ENCODE measurements around the gene CIB4.
"Not testable (repeated sequence)": the region's sequence is repeated elsewhere in the genome, so short reads cannot be mapped to it uniquely, and the experiment has no call there.

Gene CIB4

DNA sequence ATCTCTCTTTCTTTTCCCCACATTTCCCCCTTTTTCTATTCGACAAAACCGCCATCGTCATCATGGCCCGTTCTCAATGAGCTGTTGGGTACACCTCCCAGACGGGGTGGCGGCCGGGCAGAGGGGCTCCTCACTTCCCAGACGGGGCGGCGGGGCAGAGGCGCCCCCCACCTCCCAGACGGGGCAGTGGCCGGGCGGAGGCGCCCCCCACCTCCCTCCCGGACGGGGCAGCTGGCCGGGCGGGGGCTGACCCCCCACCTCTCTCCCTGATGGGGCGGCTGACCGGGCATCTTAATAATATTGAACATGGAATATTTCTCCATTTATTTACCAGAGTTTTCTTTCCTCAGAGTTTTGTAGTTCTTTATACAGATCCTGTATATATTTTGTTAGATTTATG lies 24.1 kb upstream of the CIB4 start:
- not testable (repeated sequence) for DNase-seq

DNA sequence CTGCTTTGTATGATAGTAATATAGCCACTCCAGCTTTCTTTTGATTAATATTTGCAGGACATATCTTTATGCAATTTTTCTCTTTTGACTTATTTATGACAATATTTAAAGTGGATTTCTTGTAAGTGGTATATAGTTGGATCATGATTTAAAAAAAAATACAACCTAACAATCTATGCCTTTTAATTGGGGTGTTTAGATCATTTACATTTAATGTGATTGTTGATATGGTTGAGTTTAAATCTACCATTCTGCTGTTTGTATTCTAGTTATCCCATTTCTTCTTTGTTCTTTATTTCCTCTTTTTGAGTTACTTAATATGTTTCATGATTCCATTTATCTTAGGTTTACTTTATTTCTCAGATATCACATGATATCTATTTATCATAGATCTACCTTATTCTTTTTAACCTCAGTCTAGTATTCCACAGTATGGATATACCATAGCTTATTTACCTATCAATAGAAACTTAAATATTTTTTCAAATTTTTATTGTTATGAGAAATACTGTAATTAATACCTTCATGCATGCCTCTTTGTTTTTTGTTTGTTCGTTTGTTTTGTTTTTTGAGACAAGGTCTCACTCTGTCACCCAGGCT lies 19.3 kb upstream of the CIB4 start:
- no peak for DNase-seq

DNA sequence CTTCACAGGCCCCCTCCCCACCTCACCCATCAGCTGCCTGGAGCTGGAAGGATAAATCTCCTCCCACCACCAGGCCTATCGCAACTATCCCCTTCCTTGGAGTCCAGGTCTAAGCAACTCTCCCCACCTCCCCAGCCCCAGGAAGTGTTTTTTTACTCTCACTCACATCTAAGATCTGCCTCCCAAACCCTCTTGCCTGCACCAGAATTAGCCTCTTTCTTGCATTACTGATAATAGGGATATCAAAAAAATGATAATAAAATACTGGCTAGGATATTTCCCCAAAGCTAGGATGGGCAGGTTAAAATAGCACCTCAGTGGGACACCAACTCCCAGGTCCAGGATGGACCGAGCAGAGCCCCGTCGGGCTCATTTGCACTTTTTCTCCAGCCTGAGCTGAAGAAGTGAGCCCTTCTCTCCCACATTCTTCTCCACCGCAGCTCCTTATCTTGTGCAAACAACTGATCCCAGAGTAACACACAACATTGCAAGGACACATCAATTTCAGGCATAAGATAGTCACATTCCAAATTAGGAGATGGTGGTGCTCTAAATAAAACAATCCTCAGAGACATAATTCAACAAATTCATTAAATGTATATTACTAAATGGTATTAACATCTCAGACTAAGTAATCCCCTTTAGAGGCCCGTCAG lies 17.7 kb upstream of the CIB4 start:
- no peak for DNase-seq

DNA sequence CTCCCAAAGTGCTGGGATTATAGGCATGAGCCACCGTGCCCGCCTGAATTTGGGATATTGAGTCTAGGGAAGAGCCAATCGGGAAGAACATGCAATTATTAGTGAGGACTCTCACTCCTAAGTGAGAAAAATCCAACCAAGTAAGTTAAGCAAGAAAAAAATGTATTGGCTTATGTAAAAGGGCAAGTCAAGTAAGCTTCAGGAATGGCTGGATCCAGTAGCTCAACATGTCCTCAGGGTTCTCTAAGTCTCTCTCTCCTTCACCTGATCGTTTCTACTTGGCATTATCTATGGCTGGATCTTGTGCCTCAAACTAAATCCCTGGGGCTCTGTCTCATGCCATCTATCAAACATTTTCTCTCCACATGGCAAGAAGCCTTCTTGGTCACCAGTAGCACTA lies 16.1 kb upstream of the CIB4 start:
- no peak for DNase-seq

DNA sequence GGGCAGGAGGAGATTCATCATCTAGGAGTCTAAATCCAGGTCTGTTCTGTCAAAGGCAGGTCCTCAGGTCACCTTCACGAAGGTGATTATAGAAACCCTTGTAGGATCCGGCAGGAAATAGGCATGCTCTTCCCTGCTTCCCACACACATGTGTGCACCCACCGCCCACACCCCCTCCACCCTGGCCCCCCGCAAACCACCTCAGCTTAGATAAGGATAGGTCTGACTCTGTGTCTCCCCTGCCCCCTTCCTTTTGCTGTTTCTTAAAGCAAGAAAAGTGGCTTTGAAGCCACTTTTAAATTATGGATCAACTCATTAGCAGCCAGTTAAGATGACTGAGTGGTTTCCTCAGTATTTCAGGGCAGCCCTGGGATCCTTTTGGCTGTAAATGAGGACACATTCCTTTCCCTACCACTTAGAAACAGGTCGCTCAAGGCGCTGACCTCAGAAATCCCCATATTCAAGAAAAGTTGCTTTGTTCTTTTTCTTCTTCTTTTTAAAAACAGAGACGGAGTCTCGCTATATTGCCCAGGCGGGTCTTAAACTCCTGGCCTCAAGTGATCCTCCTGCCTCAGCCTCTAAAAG lies 14.5 kb upstream of the CIB4 start:
- DNase-seq: no peak

DNA sequence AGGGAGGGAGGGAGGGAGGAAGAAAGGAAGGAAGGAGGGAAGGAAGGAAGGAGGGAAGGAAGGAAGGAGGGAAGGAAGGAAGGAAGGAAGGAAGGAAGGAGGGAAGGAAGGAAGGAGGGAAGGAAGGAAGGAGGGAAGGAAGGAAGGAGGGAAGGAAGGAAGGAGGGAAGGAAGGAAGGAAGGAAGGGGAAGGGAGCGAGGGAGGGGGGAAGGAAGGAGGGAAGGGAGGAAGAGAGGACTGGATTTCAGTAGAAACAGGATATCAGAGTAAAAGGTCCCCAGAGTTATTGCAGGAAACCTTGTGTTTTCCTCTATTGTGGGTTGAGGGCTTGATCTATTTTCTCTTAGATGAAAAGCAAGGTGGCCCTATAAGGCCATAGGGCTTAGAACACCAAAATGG lies 14.0 kb upstream of the CIB4 start:
- DNase-seq: not testable (repeated sequence)

DNA sequence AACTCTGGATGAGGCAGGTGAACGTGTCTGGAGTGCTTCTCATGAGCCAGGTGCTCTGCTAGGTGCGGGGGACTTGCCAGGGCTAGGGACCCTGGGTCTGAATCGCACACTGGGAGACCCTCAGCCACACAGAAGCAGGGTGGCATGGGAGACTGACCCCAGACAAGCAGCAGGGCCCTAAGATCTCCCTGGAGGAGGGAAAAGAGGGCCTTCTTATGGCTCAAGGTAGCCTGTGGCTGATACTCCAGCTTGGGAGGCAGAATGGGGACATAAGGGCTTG lies 12.8 kb upstream of the CIB4 start:
- DNase-seq: no peak

DNA sequence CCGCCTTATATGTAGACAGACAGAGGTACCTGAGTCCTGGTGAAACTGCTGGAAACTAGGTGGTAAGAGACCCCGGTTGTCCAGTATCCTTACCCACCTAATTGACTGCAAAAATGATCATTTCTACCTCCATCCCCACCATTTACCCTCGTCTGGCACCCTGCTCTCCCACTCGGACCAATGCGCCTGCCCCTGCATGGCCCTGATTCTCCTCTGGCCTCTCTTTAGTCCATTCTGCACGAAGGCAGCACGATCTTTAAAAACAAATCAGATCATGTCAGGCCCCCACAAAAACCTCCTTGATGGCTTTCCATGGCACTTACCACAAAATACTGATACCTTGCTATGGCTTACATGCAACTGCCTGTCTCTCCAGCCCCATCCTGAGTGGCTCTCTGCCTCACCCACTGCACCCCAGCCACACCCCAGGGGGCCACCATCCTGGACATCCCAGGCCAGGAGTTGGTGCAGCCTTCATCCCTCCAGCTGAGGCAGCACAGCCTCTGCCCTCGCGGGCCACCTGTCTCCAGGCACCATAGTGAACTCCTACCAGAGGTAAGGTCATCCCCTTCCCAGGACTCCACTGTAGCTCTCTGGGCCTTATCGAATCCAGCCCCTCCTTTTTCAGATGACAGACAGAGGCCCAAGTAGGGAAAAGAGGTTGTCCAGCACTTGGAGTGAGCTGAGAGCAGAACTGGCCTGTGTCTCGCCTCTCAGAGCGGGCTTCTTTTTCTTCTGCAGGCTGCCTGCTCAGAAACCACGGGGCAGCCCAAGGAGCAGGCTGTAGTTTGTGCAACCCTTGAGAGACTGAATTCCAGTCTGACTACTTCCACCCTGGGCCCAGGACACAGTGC lies 12.3 kb upstream of the CIB4 start:
- no peak for DNase-seq

DNA sequence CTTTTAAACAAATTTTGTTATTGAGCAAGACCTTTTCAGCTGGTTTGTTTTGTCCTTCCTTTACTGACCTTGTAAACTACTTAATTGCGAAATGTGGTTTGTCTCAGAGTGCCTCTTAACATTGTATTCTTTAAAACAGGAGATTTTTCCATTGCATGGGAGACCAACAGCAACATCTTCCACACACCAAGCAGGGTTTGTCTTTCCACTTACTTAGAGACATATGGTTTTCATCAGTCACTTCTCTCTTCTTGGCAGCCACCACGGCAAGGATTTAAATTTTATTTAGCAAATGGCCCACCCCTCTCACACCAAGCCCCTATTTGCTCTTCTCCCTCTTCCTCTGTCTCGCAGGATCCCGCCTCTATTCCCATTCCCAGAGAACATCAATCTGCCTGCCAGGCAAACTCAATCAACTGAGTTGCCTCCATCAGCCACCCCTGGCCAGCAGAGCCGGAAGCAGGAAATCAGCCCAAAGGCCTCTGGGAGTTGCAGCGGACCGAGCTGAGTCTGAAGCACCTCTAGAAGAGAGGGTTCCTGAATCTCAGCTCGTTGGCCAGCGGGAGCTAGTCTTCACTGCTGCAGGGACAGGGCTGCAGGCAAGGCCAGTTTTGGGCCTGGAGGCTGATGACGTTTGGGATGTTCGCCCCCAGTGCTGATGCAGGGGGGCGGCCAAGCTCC lies 11.3 kb upstream of the CIB4 start:
- no peak for DNase-seq

DNA sequence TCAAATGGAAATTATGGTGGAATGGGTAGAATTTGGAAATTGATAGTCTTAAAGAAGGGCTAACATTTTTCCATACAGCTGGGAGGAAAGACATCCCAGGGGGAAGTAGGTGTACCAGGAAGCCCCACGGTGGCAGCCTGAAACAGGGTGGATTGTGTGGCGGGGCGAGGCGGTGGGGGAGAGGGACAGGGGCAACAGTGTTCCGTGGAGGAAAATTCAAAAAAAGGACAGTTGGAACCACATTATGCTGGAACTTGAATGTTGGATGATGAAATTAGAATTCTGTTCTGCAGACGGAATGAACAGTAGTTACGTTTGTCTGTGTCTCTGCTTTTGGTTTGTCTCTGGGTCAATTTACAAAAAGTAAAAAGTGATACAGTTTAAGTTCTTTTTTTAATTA lies 10.6 kb upstream of the CIB4 start:
- DNase-seq: no peak

DNA sequence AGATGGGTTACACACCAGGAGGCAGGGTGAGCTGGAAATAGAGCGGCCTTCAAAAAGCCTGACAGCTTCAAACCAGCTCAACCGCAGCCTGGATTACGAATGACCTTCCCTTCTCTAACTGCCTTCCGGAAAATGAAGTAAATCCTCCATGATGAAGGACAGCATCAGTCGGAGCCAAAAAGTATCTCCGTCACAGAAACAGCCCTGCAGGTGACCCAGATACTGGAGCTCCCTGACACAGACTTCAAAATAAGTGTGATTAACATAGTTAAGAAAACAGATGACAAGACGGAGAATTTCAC lies 10.3 kb upstream of the CIB4 start:
- no peak for DNase-seq

DNA sequence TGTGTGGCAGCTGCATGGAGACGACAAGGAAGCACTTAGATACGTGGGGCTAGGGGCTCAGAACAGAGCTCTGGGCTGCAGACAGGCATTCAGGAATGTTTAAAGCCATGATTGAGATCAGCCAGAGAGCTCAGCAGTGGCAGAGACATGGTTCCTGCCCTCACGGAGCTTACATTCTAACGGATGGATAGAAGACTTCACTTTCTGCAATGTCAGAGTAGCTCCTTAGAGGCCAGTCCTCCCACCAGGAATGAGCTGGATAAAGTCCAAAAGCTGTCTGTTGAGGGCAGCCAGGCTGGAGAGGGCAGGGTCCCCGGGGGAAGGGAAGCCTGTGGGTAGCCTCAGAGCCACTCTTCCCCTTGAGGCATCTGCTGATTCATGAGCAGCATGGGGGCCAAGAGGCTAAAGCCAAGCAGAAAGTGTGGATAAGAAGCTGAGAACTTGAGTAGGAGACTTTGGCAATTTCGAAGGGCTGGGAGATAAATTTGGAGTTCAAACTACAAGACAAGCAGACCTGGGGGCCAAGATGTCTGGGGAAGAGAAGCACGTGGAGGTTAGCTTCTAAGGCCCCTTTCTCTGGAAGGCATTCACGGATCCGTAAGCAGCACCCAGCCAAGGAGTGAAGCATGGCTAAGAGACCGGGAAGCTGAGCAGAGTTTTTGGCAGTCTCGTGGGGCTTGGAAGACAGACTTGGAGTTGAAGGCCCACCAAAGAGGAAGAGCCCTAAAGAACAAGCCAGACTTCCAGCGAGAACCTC lies 9.7 kb upstream of the CIB4 start:
- DNase-seq: no peak

DNA sequence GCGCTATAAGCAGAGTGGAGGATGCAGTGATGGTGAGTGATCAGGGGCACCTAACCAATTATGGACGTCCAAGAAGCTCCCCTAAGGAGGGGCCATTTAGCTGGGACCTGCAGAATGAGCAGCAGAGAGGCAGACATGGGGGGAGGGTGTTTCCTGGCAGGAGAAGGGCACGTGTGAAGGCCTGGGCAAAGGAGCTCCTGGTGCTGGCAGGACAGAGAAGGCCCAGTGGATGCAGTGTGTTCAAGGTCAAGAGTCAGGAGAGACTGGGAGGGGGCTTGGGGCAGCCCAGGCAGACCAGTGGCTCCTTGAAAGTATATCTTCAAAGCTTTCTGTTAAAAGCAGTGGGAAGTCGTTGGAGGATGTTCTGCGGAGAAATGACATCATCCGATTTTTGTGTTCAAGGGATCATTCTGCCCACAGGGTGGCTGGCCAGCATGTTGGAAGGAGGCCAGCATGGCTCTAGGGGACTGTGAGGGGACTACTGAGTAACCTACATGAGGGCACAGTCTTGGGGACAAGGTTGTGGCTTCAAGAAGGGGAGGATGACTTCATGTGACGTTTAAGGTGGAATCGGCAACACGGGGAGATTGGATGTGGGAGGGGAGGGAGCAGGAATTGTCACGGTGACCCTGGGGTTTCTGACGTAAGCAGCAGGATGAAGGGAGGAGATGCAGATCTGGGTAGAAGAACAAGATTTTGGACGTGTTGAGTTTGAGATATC lies 9.0 kb upstream of the CIB4 start:
- DNase-seq: no peak

DNA sequence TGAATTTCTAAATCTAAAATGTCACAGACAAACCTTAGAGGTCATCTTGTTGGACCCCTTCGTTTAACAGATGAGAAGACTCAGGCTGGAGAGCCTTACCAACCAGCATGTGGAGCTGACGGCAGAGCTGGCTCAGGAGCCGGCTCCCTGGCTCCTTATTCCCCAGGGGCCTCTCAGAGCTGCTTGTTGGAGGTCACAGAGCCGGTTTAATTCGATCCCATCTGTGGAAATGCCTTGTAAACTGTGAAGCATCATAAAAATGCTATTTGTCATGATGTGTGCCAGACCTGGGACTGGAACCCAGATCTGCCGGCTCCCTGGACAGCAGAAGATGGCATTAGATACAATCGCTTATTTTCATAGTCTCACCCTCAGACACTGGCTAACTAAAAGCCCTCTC lies 8.2 kb upstream of the CIB4 start:
- no peak for DNase-seq

DNA sequence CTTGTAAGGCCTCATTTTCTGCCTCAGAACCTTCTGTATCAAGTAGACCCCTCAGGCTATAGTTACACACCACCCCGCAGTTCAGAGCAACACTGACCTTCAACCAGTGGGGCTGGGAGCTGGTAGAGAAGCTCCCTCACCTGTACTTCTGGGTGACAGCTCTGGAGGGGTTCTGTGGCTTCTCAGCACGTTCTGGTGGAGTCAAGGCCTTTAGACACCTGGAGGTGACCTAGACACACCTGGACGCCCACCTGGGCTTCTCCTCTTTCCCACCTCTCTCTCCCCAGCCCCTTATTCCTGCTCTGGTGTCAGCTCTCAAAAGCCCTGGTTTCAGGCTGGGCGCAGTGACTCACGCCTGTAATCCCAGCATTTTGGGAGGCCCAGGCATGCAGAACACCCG lies 7.3 kb upstream of the CIB4 start:
- DNase-seq: no peak

DNA sequence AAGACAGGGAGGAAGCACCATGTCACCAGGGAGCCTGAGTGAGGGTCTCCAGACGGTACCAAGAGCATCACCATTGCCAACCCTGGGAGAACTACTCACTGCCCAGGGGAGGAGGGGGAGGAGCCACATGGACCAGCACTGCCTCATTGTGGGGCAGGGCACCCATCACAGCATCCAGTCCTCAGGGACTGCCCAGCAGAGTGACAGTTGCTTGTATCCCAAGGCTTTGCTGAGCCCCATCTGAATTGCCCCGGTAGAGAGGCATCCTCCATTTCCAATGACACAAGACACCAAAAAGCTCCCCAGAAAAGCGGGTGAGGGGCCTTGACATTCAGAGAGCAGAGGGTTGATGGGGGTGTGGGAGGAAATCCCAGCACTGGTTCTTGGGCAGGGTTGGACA lies 6.8 kb upstream of the CIB4 start:
- DNase-seq: no peak

DNA sequence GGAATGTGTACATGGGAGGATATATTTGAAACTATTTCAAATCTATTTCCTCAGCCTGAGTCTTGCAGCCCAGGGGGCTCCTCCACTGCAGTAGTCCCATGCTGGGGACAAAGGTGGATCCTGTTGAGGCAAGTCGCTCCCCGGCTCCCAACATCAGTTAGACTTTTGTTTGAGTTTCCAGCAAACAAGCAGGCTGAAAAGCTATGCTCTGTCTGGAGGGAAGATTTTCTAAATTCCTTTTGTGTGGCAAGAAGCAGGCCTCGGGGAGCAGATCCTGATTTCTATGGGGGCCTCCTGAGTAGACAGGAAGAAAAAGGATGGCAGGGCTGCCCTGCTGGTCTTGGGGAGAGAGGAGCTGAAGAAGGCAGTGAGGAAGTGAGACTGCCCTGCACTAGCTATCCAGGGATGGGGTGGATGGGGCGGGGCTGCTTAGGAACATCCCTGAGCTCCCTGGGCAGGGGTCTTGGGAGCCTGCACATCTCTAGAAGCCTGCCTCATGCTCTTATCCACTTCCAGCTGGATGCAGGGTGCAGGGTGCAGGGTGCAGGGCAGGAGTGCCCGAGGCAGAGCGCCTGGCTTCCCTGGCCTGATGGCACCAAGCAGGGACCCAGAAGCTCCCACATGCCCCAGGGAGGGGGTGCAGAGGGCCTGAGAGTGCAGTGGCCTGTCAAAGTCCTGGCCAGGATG lies 6.0 kb upstream of the CIB4 start:
- DNase-seq: no peak

DNA sequence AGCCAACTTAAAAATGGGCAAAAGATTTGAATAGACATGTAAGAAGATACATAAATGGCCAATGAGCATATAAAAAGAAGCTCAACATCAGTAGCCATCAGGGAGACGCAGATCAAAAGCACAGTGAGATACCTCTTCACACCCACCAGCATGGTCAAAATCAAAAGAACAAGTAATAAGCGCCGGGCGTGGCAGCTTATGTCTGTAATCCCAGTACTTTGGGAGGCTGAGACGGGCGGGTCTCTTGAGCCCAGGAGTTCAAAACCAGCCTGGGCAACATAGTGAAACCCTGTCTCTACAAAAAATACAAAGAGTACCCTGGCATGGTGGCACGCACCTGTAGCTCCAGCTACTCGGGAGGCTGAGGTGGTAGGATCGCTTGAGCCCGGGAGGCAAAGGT lies 4.6 kb upstream of the CIB4 start:
- DNase-seq: no peak

DNA sequence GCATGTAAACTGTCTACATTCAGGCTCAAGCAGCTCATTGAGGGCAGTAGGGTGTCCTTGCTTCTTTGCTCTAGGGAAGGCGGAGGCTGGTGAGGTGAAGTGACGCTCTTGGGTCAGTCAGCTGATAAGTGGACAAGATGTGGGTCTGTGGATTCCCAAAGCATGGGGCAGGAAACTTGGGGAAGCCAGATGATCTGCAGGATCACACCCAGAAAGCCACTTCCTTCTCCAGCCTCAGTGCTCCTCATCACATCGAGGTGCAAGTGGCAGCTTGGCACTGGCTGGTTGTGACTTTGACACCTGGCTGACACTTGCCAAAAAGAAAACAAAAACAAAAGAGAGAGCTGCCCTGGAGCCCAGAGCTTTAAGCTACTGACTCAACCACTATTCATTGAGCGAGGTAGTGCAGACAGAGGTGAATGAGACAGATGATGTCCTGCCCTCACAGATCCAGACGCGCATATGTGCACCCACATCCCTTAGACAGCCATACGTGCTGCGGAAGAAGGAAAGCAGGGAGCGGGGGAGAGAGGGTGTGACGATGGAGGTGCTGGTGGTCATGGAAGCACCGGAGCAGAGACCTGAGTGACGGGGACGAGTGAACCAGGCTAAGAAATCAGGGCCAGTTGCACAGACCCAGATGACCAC lies 3.1 kb upstream of the CIB4 start:
- no peak for DNase-seq

DNA sequence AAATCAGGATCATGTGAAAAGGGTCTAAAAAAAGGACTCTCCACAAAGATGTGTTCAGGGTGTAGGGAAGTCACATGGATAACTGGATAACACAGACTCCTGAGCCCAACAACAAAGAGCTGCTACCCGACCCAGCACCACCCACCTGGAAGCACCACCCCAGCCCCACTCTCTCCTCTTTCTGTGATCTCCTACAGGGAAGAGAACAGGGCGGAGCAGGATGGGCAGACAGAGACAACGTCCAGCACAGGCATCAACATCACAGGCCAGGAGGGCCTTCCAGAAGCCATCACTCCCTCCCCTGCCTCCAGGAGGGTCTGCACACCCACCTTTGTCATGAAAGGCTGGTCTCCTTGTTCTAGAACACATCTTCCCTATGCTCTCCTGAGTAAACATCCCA lies 1.3 kb upstream of the CIB4 start:
- no peak for DNase-seq

DNA sequence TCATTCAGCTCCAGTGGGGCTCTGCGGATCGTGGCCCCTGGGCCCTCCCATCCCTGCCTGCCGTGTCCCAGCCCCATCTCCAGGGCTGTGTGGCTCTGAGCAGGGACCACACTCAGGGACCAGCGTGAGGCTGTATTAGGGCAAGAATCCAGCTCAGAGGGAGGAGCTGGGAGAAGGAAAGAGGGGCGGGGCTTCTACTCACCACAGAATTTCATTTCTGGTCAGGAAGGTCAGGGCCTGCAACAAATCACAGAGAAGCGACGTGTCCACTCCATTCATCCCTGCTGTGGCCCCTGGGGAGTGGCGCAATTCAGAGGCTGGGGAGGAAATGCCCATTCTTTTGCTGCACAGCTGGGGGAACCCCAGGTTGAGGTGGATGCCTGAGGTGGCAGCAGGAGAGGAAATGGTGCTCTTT lies 828 bp downstream of the CIB4 start:
- peak; percentile 16 for DNase-seq
